ENCODE results near the gene CHP1.
"Not testable (repeated sequence)": the region's sequence is repeated elsewhere in the genome, so short reads cannot be mapped to it uniquely, and the experiment has no call there.

Gene CHP1

GRCh38 chr15:41230345-41230649 is 771 bp upstream of the CHP1 start:
- Histone ChIP-seq H3K27ac (ENCODE audit: low read length) (peak overlapping the region; percentile 89), H3K9me3 (ENCODE audit: control insufficient read depth in 2 of 2, low read length in 2 of 2) (no peaks in the 10 kb centered on the region), H3K9ac (ENCODE audit: low read length in 2 of 2) (peak overlapping the region; percentile 58 to 70), H3K4me1 (ENCODE audit: control insufficient read depth, insufficient read depth, low read length) (peaks cover 16% of the 10 kb centered on the region), H3K27me3 (ENCODE audit: control insufficient read depth in 1 of 2, insufficient read depth in 2 of 2, low read length in 2 of 2) (no peaks in the 10 kb centered on the region), H3K36me3 (ENCODE audit: control insufficient read depth in 2 of 2, insufficient read depth in 2 of 2, low read length in 2 of 2) (no peaks in the 10 kb centered on the region), H3K4me3 (ENCODE audit: low read length in 2 of 2) (peak overlapping the region; percentile 70 to 97)

DNA sequence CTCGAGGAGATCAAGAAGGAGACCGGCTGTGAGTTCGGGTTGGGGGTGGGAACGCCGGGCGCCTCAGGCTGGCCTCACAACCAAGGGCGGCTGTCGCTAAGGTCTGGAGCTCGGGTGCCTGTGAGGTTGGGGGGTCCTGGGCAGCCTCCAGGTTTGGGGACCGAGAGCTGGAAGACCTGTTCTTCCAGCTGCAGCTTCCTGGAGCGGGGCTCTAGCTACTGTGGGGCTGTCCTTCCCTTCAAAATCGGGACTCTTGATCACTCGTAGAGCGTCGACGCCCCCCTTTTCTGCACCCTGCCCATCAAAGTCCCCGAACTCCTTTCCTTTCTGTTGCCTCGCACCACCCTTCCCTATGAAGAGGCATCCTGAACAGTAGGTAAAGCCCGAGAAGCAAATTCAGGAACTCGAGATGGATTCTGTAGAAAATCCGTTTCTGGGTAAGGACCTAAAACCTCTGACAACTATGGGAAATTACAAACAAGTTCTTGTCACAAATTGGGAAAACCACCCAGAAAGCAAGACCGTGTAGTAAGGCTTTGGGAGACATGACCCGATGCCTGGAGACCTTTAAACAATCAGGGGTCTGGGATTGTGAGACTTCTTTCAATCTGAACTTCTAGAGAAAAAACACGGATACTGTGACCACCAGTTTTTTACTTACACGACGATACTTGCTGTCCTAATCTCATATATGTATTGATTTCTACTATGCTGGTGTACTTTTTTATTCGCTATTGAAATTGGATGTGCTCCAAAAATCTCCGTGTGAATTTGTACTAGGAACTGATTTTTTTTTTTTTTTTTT is 556 bp downstream of the CHP1 start:
- Histone ChIP-seq H3K27ac (ENCODE audit: low read length) (peak overlapping the region; percentile 89), H3K36me3 (ENCODE audit: control insufficient read depth in 2 of 2, insufficient read depth in 2 of 2, low read length in 2 of 2) (no peaks in the 10 kb centered on the region), H3K9me3 (ENCODE audit: control insufficient read depth in 2 of 2, low read length in 2 of 2) (no peaks in the 10 kb centered on the region), H3K9ac (ENCODE audit: low read length in 2 of 2) (peak overlapping the region; percentile 70 to 93), H3K27me3 (ENCODE audit: control insufficient read depth in 1 of 2, insufficient read depth in 2 of 2, low read length in 2 of 2) (no peaks in the 10 kb centered on the region), H3K4me1 (ENCODE audit: control insufficient read depth, insufficient read depth, low read length) (peaks cover 16% of the 10 kb centered on the region), H3K4me3 (ENCODE audit: low read length in 2 of 2) (peak overlapping the region; percentile 70 to 97)

DNA sequence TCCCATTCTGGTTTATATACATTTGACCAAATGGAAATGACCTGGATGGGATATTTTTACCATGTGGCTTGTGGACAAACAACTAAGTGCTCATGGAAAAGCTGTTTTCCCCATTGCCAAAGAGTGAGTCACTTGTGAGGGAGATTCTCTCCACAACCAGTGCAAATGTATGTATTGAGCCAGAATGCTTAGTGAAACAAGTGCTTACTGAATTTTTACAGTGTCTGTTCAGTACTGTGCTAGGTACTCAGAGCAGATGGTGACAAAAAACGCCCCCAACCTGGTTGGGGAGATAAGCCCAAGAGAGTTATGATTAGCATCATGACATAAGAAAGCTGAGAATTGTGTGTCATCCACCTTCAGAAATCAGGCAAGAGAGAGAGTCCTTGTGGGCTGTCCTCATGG is 2.3 kb downstream of the CHP1 start:
- Histone ChIP-seq H3K9me3 (ENCODE audit: control insufficient read depth in 2 of 2, low read length in 2 of 2) (no peaks in the 10 kb centered on the region), H3K4me1 (ENCODE audit: control insufficient read depth, insufficient read depth, low read length) (peaks cover 16% of the 10 kb centered on the region), H3K36me3 (ENCODE audit: control insufficient read depth in 2 of 2, insufficient read depth in 2 of 2, low read length in 2 of 2) (no peaks in the 10 kb centered on the region), H3K27ac (ENCODE audit: low read length) (no peak overlapping the region), H3K9ac (ENCODE audit: low read length in 2 of 2) (peak overlapping the region; percentile 6 to 21), H3K4me3 (ENCODE audit: low read length in 2 of 2) (peak overlapping the region in 1 of 2 donors; percentile 15), H3K27me3 (ENCODE audit: control insufficient read depth in 1 of 2, insufficient read depth in 2 of 2, low read length in 2 of 2) (no peaks in the 10 kb centered on the region)

GRCh38 chr15:41235228-41235627 is 4.2 kb downstream of the CHP1 start:
- not testable (repeated sequence) for H3K4me3 ChIP-seq (ENCODE audit: low read length in 2 of 2); H3K27ac ChIP-seq (ENCODE audit: low read length); H3K9ac ChIP-seq (ENCODE audit: low read length in 2 of 2); H3K9me3 ChIP-seq (ENCODE audit: control insufficient read depth in 2 of 2, low read length in 2 of 2); H3K36me3 ChIP-seq (ENCODE audit: control insufficient read depth in 2 of 2, insufficient read depth in 2 of 2, low read length in 2 of 2); H3K27me3 ChIP-seq (ENCODE audit: control insufficient read depth in 1 of 2, insufficient read depth in 2 of 2, low read length in 2 of 2)
- H3K4me1 ChIP-seq (ENCODE audit: control insufficient read depth, insufficient read depth, low read length) = peaks cover 16% of the 10 kb centered on the region

GRCh38 chr15:41235929-41236328 is 4.9 kb downstream of the CHP1 start:
- Histone ChIP-seq H3K9ac (ENCODE audit: low read length in 2 of 2) (no peak overlapping the region), H3K4me3 (ENCODE audit: low read length in 2 of 2) (no peak overlapping the region), H3K9me3 (ENCODE audit: control insufficient read depth in 2 of 2, low read length in 2 of 2) (no peaks in the 10 kb centered on the region), H3K36me3 (ENCODE audit: control insufficient read depth in 2 of 2, insufficient read depth in 2 of 2, low read length in 2 of 2) (no peaks in the 10 kb centered on the region), H3K4me1 (ENCODE audit: control insufficient read depth, insufficient read depth, low read length) (peaks cover 9% of the 10 kb centered on the region), H3K27me3 (ENCODE audit: control insufficient read depth in 1 of 2, insufficient read depth in 2 of 2, low read length in 2 of 2) (no peaks in the 10 kb centered on the region), H3K27ac (ENCODE audit: low read length) (no peak overlapping the region)

DNA sequence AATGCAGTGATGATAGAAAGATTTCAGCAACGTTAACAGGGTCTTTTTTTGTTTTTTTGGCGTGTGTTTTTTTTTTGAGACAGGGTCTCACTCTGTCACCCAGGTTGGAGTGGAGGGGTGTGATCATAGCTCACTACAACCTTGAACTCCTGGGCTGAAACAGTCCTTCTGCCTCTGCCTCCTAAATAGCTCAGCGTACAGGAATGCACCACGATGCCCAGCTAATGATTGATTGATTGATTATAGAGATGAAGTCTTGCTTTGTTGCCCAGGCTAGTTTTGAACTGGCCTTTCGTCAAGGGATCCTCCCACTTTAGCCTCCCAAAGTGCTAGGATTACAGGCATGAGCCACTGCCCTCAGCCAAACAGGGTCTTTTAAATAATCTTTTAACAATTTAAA is 7.0 kb downstream of the CHP1 start:
- Histone ChIP-seq H3K4me3 (ENCODE audit: low read length in 2 of 2) (no peak overlapping the region), H3K27ac (ENCODE audit: low read length) (no peak overlapping the region), H3K9me3 (ENCODE audit: control insufficient read depth in 2 of 2, low read length in 2 of 2) (no peaks in the 10 kb centered on the region), H3K9ac (ENCODE audit: low read length in 2 of 2) (no peak overlapping the region), H3K36me3 (ENCODE audit: control insufficient read depth in 2 of 2, insufficient read depth in 2 of 2, low read length in 2 of 2) (peaks cover 4% of the 10 kb centered on the region in 2 donors), H3K4me1 (ENCODE audit: control insufficient read depth, insufficient read depth, low read length) (peaks cover under 1% of the 10 kb centered on the region), H3K27me3 (ENCODE audit: control insufficient read depth in 1 of 2, insufficient read depth in 2 of 2, low read length in 2 of 2) (no peaks in the 10 kb centered on the region)

- Histone ChIP-seq H3K27ac (ENCODE audit: low read length) (no peak overlapping the region), H3K4me3 (ENCODE audit: low read length in 2 of 2) (no peak overlapping the region), H3K4me1 (ENCODE audit: control insufficient read depth, insufficient read depth, low read length) (no peaks in the 10 kb centered on the region), H3K9ac (ENCODE audit: low read length in 2 of 2) (peak overlapping the region in 1 of 2 donors; percentile 13), H3K36me3 (ENCODE audit: control insufficient read depth in 2 of 2, insufficient read depth in 2 of 2, low read length in 2 of 2) (peaks cover 11 to 14% of the 10 kb centered on the region in 2 donors), H3K9me3 (ENCODE audit: control insufficient read depth in 2 of 2, low read length in 2 of 2) (no peaks in the 10 kb centered on the region), H3K27me3 (ENCODE audit: control insufficient read depth in 1 of 2, insufficient read depth in 2 of 2, low read length in 2 of 2) (no peaks in the 10 kb centered on the region)
Observed at GRCh38 chr15:41241221-41241964, 10.3 kb downstream of the CHP1 start.

DNA sequence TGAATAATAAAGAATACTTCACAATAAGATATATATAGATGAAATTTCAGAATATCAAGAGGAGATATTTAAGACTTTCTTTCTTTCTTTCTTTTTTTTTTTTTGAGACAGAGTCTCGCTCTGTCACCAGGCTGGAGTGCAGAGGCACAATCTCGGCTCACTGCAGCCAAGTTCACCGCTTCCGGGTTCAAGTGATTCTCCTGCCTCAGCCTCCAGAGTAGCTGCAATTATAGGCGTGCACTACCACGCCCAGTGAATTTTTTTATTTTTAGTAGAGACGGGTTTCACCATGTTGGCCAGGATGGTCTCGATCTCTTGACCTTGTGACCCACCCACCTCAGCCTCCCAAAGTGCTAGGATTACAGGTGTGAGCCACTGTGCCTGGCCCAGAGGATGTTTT is 19.7 kb downstream of the CHP1 start:
- not testable (repeated sequence) for H3K4me3 ChIP-seq (ENCODE audit: low read length in 2 of 2); H3K36me3 ChIP-seq (ENCODE audit: control insufficient read depth in 2 of 2, insufficient read depth in 2 of 2, low read length in 2 of 2); H3K9ac ChIP-seq (ENCODE audit: low read length in 2 of 2); H3K4me1 ChIP-seq (ENCODE audit: control insufficient read depth, insufficient read depth, low read length); H3K27ac ChIP-seq (ENCODE audit: low read length); H3K27me3 ChIP-seq (ENCODE audit: control insufficient read depth in 1 of 2, insufficient read depth in 2 of 2, low read length in 2 of 2); H3K9me3 ChIP-seq (ENCODE audit: control insufficient read depth in 2 of 2, low read length in 2 of 2)

- Histone ChIP-seq H3K27ac (ENCODE audit: low read length) (no peak overlapping the region), H3K36me3 (ENCODE audit: control insufficient read depth in 2 of 2, insufficient read depth in 2 of 2, low read length in 2 of 2) (no peaks in the 10 kb centered on the region), H3K27me3 (ENCODE audit: control insufficient read depth in 1 of 2, insufficient read depth in 2 of 2, low read length in 2 of 2) (no peaks in the 10 kb centered on the region), H3K9me3 (ENCODE audit: control insufficient read depth in 2 of 2, low read length in 2 of 2) (no peaks in the 10 kb centered on the region), H3K9ac (ENCODE audit: low read length in 2 of 2) (no peak overlapping the region), H3K4me1 (ENCODE audit: control insufficient read depth, insufficient read depth, low read length) (peaks cover 2% of the 10 kb centered on the region), H3K4me3 (ENCODE audit: low read length in 2 of 2) (no peak overlapping the region)
Observed at GRCh38 chr15:41251411-41251810, 20.3 kb downstream of the CHP1 start.

- Histone ChIP-seq H3K27ac (ENCODE audit: low read length) (no peak overlapping the region), H3K9ac (ENCODE audit: low read length in 2 of 2) (no peak overlapping the region), H3K4me3 (ENCODE audit: low read length in 2 of 2) (no peak overlapping the region), H3K27me3 (ENCODE audit: control insufficient read depth in 1 of 2, insufficient read depth in 2 of 2, low read length in 2 of 2) (no peaks in the 10 kb centered on the region), H3K4me1 (ENCODE audit: control insufficient read depth, insufficient read depth, low read length) (peaks cover 2% of the 10 kb centered on the region), H3K9me3 (ENCODE audit: control insufficient read depth in 2 of 2, low read length in 2 of 2) (no peaks in the 10 kb centered on the region), H3K36me3 (ENCODE audit: control insufficient read depth in 2 of 2, insufficient read depth in 2 of 2, low read length in 2 of 2) (peaks cover 4 to 8% of the 10 kb centered on the region in 2 donors)
Observed at GRCh38 chr15:41254560-41254959, 23.5 kb downstream of the CHP1 start.

GRCh38 chr15:41256103-41256502 is 25.0 kb downstream of the CHP1 start:
- Histone ChIP-seq H3K27ac (ENCODE audit: low read length) (no peak overlapping the region), H3K27me3 (ENCODE audit: control insufficient read depth in 1 of 2, insufficient read depth in 2 of 2, low read length in 2 of 2) (no peaks in the 10 kb centered on the region), H3K4me1 (ENCODE audit: control insufficient read depth, insufficient read depth, low read length) (no peaks in the 10 kb centered on the region), H3K36me3 (ENCODE audit: control insufficient read depth in 2 of 2, insufficient read depth in 2 of 2, low read length in 2 of 2) (peaks cover 4 to 8% of the 10 kb centered on the region in 2 donors), H3K9me3 (ENCODE audit: control insufficient read depth in 2 of 2, low read length in 2 of 2) (no peaks in the 10 kb centered on the region), H3K4me3 (ENCODE audit: low read length in 2 of 2) (no peak overlapping the region), H3K9ac (ENCODE audit: low read length in 2 of 2) (no peak overlapping the region)
